ENCODE results near the gene HTT-AS.

The HTT-AS gene

GRCh38 chr4:3111461-3111860 lies 37.1 kb upstream of the HTT-AS start:
- no peaks in the 10 kb centered on the region for H3K79me1 ChIP-seq (ENCODE audit: low read depth, low read length)
- no peak overlapping the region for H2BK15ac ChIP-seq (ENCODE audit: low read length)
- no peak overlapping the region for H3K4me2 ChIP-seq (ENCODE audit: insufficient read depth, low read length, poor library complexity, severe bottlenecking)
- no peak overlapping the region for H3K14ac ChIP-seq (ENCODE audit: low read length)
- no peak overlapping the region for H2BK12ac ChIP-seq (ENCODE audit: low read length)
- H3K4me3 ChIP-seq (ENCODE audit: low read length in 2 of 2), result no peak overlapping the region
- no peak overlapping the region for H3K9ac ChIP-seq (ENCODE audit: low read depth, low read length, poor library complexity)
- H2AK5ac ChIP-seq (ENCODE audit: low read depth, low read length), result no peak overlapping the region
- no peak for DNase-seq (ENCODE audit: low spot score)
- H3K4ac ChIP-seq (ENCODE audit: low read length), result no peak overlapping the region
- no peak overlapping the region for H3K27ac ChIP-seq (replicated peaks; ENCODE audit: low read length)
- no CpG with 5 or more reads among the region's 5 CpGs for WGBS, 2 donors (ENCODE audit: extremely low coverage in 2 of 2, insufficient read length in 2 of 2, insufficient replicate concordance in 1 of 2)
- no peak overlapping the region for H4K8ac ChIP-seq (ENCODE audit: low read depth, low read length)
- no peak overlapping the region for H2BK120ac ChIP-seq (ENCODE audit: low read depth, low read length)
- H2AFZ ChIP-seq (ENCODE audit: low read length), result no peak overlapping the region
- no peaks in the 10 kb centered on the region for H3K4me1 ChIP-seq (ENCODE audit: control insufficient read depth in 2 of 2, insufficient read depth in 1 of 2, low read depth in 1 of 2, low read length in 2 of 2)
- H3K23ac ChIP-seq (ENCODE audit: low read depth, low read length, poor library complexity), result no peak overlapping the region
- peaks cover 33 to 94% of the 10 kb centered on the region in 2 donors for H3K36me3 ChIP-seq (replicated peaks in 1 of 2; ENCODE audit: control insufficient read depth in 2 of 2, insufficient read depth in 2 of 2, low read length in 2 of 2)
- H3K9me3 ChIP-seq (replicated peaks in 1 of 2; ENCODE audit: control insufficient read depth in 2 of 2, insufficient read depth in 1 of 2, low read depth in 1 of 2, low read length in 2 of 2), result no peaks in the 10 kb centered on the region
- no peak overlapping the region for H4K91ac ChIP-seq (ENCODE audit: low read depth, low read length, poor library complexity)
- no peaks in the 10 kb centered on the region for H3K27me3 ChIP-seq (ENCODE audit: control insufficient read depth in 3 of 3, insufficient read depth in 3 of 3, low read depth in 1 of 3, low read length in 3 of 3)
- no peak overlapping the region for H3K18ac ChIP-seq (ENCODE audit: low read length)
- no peak overlapping the region for H2BK5ac ChIP-seq (ENCODE audit: low read length)

DNA sequence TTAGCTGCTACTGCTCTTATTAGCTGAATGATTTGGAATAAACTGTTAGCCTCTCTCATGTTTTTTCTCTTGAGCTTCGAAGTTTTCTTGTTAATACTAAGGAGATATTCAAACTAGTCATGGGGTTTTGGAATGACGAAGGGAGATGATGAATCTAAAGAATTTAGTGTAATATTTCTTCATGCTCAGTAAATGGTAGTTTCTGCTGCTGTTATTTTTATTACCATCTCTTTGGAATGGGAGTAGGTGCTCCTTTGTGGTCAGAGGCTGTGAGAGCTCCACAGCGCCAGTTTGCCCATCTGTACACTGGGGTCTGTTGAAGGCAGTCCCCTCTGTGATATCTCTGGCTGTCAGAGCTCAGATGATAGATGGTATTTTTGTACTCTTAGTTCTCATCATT lies 33.9 kb upstream of the HTT-AS start:
- Histone ChIP-seq H3K18ac (ENCODE audit: low read length) (no peak overlapping the region), H4K91ac (ENCODE audit: low read depth, low read length, poor library complexity) (no peak overlapping the region), H3K14ac (ENCODE audit: low read length) (no peak overlapping the region), H3K27me3 (ENCODE audit: control insufficient read depth in 3 of 3, insufficient read depth in 3 of 3, low read depth in 1 of 3, low read length in 3 of 3) (no peaks in the 10 kb centered on the region), H2BK5ac (ENCODE audit: low read length) (no peak overlapping the region), H2AK5ac (ENCODE audit: low read depth, low read length) (no peak overlapping the region), H3K27ac (replicated peaks; ENCODE audit: low read length) (no peak overlapping the region), H3K4me1 (ENCODE audit: control insufficient read depth in 2 of 2, insufficient read depth in 1 of 2, low read depth in 1 of 2, low read length in 2 of 2) (no peaks in the 10 kb centered on the region), H2BK120ac (ENCODE audit: low read depth, low read length) (no peak overlapping the region), H2BK12ac (ENCODE audit: low read length) (no peak overlapping the region), H2AFZ (ENCODE audit: low read length) (no peak overlapping the region), H3K9me3 (replicated peaks in 1 of 2; ENCODE audit: control insufficient read depth in 2 of 2, insufficient read depth in 1 of 2, low read depth in 1 of 2, low read length in 2 of 2) (no peaks in the 10 kb centered on the region), H3K4me2 (ENCODE audit: insufficient read depth, low read length, poor library complexity, severe bottlenecking) (no peak overlapping the region), H3K9ac (ENCODE audit: low read depth, low read length, poor library complexity) (no peak overlapping the region), H4K8ac (ENCODE audit: low read depth, low read length) (no peak overlapping the region), H3K23ac (ENCODE audit: low read depth, low read length, poor library complexity) (no peak overlapping the region), H2BK15ac (ENCODE audit: low read length) (no peak overlapping the region), H3K79me1 (ENCODE audit: low read depth, low read length) (peaks cover 2% of the 10 kb centered on the region), H3K4me3 (ENCODE audit: low read length in 2 of 2) (no peak overlapping the region), H3K36me3 (replicated peaks in 1 of 2; ENCODE audit: control insufficient read depth in 2 of 2, insufficient read depth in 2 of 2, low read length in 2 of 2) (peaks cover 28 to 94% of the 10 kb centered on the region in 2 donors), H3K4ac (ENCODE audit: low read length) (no peak overlapping the region)
- no CpG with 5 or more reads among the region's 3 CpGs for WGBS, 2 donors (ENCODE audit: extremely low coverage in 2 of 2, insufficient read length in 2 of 2, insufficient replicate concordance in 1 of 2)
- DNase-seq (ENCODE audit: low spot score), result no peak

GRCh38 chr4:3107691-3108121 lies 33.4 kb upstream of the HTT-AS start:
- Histone ChIP-seq H4K91ac (ENCODE audit: low read depth, low read length, poor library complexity) (no peak overlapping the region), H2AFZ (ENCODE audit: low read length) (no peak overlapping the region), H3K36me3 (replicated peaks in 1 of 2; ENCODE audit: control insufficient read depth in 2 of 2, insufficient read depth in 2 of 2, low read length in 2 of 2) (peaks cover 26 to 91% of the 10 kb centered on the region in 2 donors), H2AK5ac (ENCODE audit: low read depth, low read length) (no peak overlapping the region), H3K79me1 (ENCODE audit: low read depth, low read length) (peaks cover 2% of the 10 kb centered on the region), H3K27me3 (ENCODE audit: control insufficient read depth in 3 of 3, insufficient read depth in 3 of 3, low read depth in 1 of 3, low read length in 3 of 3) (no peaks in the 10 kb centered on the region), H3K4ac (ENCODE audit: low read length) (no peak overlapping the region), H2BK15ac (ENCODE audit: low read length) (no peak overlapping the region), H3K9ac (ENCODE audit: low read depth, low read length, poor library complexity) (no peak overlapping the region), H2BK12ac (ENCODE audit: low read length) (no peak overlapping the region), H3K18ac (ENCODE audit: low read length) (no peak overlapping the region), H3K14ac (ENCODE audit: low read length) (no peak overlapping the region), H3K4me3 (ENCODE audit: low read length in 2 of 2) (no peak overlapping the region), H2BK120ac (ENCODE audit: low read depth, low read length) (no peak overlapping the region), H3K9me3 (replicated peaks in 1 of 2; ENCODE audit: control insufficient read depth in 2 of 2, insufficient read depth in 1 of 2, low read depth in 1 of 2, low read length in 2 of 2) (no peaks in the 10 kb centered on the region), H4K8ac (ENCODE audit: low read depth, low read length) (no peak overlapping the region), H3K4me1 (ENCODE audit: control insufficient read depth in 2 of 2, insufficient read depth in 1 of 2, low read depth in 1 of 2, low read length in 2 of 2) (no peaks in the 10 kb centered on the region), H3K27ac (replicated peaks; ENCODE audit: low read length) (no peak overlapping the region), H2BK5ac (ENCODE audit: low read length) (no peak overlapping the region), H3K4me2 (ENCODE audit: insufficient read depth, low read length, poor library complexity, severe bottlenecking) (no peak overlapping the region), H3K23ac (ENCODE audit: low read depth, low read length, poor library complexity) (no peak overlapping the region)
- WGBS, 2 donors (ENCODE audit: extremely low coverage in 2 of 2, insufficient read length in 2 of 2, insufficient replicate concordance in 1 of 2), result no CpG with 5 or more reads among the region's 6 CpGs
- DNase-seq (ENCODE audit: low spot score), result no peak

GRCh38 chr4:3107271-3107670 lies 32.9 kb upstream of the HTT-AS start:
- WGBS, 2 donors (ENCODE audit: extremely low coverage in 2 of 2, insufficient read length in 2 of 2, insufficient replicate concordance in 1 of 2), result no CpG with 5 or more reads among the region's 5 CpGs
- Histone ChIP-seq H3K27ac (replicated peaks; ENCODE audit: low read length) (no peak overlapping the region), H3K18ac (ENCODE audit: low read length) (no peak overlapping the region), H3K14ac (ENCODE audit: low read length) (no peak overlapping the region), H3K4me1 (ENCODE audit: control insufficient read depth in 2 of 2, insufficient read depth in 1 of 2, low read depth in 1 of 2, low read length in 2 of 2) (no peaks in the 10 kb centered on the region), H4K8ac (ENCODE audit: low read depth, low read length) (no peak overlapping the region), H3K4me2 (ENCODE audit: insufficient read depth, low read length, poor library complexity, severe bottlenecking) (no peak overlapping the region), H2AFZ (ENCODE audit: low read length) (no peak overlapping the region), H3K23ac (ENCODE audit: low read depth, low read length, poor library complexity) (no peak overlapping the region), H3K27me3 (ENCODE audit: control insufficient read depth in 3 of 3, insufficient read depth in 3 of 3, low read depth in 1 of 3, low read length in 3 of 3) (no peaks in the 10 kb centered on the region), H3K9me3 (replicated peaks in 1 of 2; ENCODE audit: control insufficient read depth in 2 of 2, insufficient read depth in 1 of 2, low read depth in 1 of 2, low read length in 2 of 2) (no peaks in the 10 kb centered on the region), H2BK120ac (ENCODE audit: low read depth, low read length) (no peak overlapping the region), H2BK12ac (ENCODE audit: low read length) (no peak overlapping the region), H2AK5ac (ENCODE audit: low read depth, low read length) (no peak overlapping the region), H3K4me3 (ENCODE audit: low read length in 2 of 2) (no peak overlapping the region), H2BK15ac (ENCODE audit: low read length) (no peak overlapping the region), H3K36me3 (replicated peaks in 1 of 2; ENCODE audit: control insufficient read depth in 2 of 2, insufficient read depth in 2 of 2, low read length in 2 of 2) (peaks cover 24 to 91% of the 10 kb centered on the region in 2 donors), H2BK5ac (ENCODE audit: low read length) (no peak overlapping the region), H3K4ac (ENCODE audit: low read length) (no peak overlapping the region), H3K9ac (ENCODE audit: low read depth, low read length, poor library complexity) (no peak overlapping the region), H3K79me1 (ENCODE audit: low read depth, low read length) (peaks cover 2% of the 10 kb centered on the region), H4K91ac (ENCODE audit: low read depth, low read length, poor library complexity) (no peak overlapping the region)
- no peak for DNase-seq (ENCODE audit: low spot score)
